Left renal pelvis (tissue), 4 donors: ENCODE results near the gene ODF2. TPM values are rescaled to one million over a fixed set of nuclear protein-coding genes. Genes with fewer than 3 reads are reported as not detected.
"Not testable (repeated sequence)": the region's sequence is repeated elsewhere in the genome, so short reads cannot be mapped to it uniquely, and the experiment has no call there.

ENCODE experiments used
- DNase-seq, 4 donors: peaks; one replicate each; pipeline ENCODE4 v3.0.0-alpha.2; 2013; ENCODE audit warnings: low read depth in 4 of 4, low spot score in 3 of 4
- polyA plus RNA-seq, 4 donors: library from polyadenylated mRNA; unstranded; fragments of 120-200 nt; gene quantifications; one replicate each; pipeline ENCODE4 v1.2.1, GENCODE V29; 2013; ENCODE audit not compliant: insufficient read length in 4 of 4

ODF2 gene
- 10 to 100 TPM; 29.8 to 51.4 (median 45.3) TPM for polyA plus RNA-seq

GRCh38 chr9:128455849-128456612 lies at the start of gene ODF2:
Gene ODF2 (plus strand): TSS chr9:128456006. CDS start chr9:128456092, 86 bp downstream.
- DNase-seq, result peak; percentile 86 to 95 (median 92)

GRCh38 chr9:128406848-128407391 lies 48.9 kb upstream of the ODF2 start:
- DNase-seq, result no peak

DNA sequence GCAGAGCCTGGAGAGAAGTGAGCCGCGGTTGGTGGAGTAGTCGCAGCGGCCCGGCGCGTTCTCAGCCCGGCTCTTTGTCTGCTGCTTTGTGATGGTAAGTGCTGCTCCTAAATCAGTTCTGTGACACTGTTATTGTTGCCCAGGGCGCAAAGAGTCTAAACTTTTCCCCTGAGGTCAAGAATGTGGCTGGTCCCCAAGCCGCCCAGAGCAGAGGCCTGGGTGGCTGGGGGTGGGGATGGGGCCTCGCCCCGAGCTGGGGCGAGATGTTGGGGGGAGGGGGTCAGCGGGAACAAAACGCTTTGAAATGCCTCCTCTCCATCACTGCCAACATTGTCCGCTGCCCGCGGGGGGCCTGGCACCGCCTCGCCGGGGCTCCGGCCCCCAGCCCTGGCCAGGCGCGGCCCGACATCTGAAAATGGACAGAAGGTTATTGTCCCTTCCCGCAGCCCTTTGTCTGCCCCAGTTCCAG lies 46.8 kb upstream of the ODF2 start:
- DNase-seq, result no peak

DNA sequence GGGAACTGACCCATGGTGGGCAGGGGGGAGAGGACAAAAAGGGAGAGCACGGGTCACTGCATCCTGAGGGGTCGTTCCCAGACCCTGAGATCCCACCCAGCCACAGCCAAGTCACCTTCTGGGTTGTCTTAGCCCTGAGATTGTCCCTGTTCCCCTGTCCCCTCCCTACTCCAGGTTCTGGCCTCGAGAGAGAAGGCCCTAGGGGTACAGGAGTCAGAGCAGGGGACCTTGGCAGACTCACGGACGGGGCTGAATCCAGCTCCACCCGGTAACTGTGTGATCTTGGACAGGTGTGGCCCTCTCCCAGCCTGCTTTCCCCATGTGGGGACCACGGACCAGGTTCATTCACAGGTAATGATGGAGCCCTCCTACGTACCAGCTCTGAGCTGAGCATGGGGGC lies 46.4 kb upstream of the ODF2 start:
- no peak for DNase-seq

- no peak for DNase-seq
Measured at GRCh38 chr9:128409978-128410377, 45.8 kb upstream of the ODF2 start.

- DNase-seq, result no peak
Measured at GRCh38 chr9:128411364-128412119, 44.3 kb upstream of the ODF2 start.

GRCh38 chr9:128412120-128412790 lies 43.6 kb upstream of the ODF2 start:
- DNase-seq, result no peak

DNA sequence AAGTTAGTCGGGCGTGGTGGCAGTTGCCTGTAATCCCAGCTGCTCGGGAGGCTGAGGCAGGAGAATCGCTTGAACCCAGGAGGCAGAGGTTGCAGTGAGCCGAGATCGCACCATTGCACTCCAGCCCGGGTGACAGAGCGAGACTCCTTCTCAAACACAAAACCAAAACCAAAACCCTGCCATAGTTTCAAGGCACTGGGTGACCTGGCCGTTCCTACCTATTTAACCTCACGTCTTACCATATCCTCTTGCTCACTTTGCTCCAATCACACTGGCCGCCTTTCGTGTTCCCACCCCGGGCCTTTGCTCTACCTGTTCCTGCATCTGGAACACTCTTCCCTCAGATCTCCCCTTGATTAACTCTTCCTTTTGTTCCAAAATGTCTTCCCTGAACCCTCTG lies 42.1 kb upstream of the ODF2 start:
- not testable (repeated sequence) for DNase-seq

DNA sequence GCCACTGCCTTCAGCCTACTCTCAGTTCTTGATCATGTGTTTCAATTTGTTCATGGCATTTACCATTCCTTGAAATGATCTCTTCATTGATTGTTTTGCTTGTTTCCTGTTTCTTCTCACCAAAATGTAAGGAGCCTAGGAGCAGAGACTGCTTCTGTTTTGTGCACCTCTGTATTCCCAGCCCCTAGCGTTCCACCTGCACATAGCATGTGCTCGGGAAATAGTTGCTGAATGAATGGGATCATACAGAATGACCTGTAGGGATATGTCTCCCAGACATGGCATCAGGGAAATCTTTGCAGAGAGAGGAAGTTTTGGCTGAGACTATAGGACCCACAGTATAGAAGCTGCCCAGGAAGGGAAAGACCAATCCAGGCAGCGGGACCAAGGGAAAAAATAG lies 41.3 kb upstream of the ODF2 start:
- DNase-seq, result no peak

DNA sequence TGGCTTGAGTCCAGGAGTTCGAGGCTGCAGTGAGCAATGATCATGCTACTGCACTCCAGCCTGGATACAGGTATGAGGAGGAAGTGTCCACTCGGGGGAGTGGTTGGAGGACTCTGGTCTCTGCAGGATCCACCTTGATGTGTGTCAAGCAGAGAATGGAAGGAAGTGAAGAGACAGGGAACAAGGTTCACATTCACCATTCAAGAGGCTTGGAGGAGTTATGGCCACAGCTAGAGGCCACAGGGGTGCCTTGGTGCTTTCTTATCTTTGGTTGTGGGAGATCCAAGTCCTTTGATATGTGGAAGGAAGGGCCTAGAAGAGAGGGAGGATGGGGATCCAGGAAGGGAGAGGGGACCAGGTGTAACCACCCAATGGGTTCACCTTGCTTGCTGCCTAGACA lies 40.5 kb upstream of the ODF2 start:
- DNase-seq, result no peak

- no peak for DNase-seq
Measured at GRCh38 chr9:128416014-128416413, 39.8 kb upstream of the ODF2 start.

DNA sequence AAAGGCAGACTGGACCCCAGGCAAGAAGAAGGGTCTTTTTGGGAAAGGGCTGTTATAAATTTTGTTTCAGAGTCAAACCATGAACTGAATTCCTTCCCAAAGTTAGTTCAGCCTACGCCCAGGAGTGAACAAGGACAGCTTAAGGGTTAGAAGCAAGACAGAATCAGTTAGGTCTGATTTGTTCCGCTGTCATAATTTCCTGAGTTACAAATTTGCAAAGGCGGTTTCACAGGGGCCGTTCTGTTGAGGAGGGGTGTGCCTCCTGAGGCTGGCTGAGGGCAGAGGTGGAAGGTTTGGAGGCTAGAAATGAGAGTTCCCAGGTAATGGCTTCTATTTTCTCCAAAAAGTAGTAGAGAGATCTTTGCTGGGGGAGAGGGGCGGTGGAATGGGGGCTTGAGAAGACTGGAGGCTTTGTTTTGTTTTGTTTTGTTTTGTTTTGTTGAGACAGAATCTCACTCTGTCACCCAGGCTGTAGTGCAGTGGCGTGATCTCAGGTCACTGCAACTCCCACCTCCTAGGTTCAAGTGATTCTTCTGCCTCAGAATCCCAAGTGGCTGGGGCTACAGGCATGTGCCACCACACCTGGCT lies 39.3 kb upstream of the ODF2 start:
- no peak for DNase-seq

DNA sequence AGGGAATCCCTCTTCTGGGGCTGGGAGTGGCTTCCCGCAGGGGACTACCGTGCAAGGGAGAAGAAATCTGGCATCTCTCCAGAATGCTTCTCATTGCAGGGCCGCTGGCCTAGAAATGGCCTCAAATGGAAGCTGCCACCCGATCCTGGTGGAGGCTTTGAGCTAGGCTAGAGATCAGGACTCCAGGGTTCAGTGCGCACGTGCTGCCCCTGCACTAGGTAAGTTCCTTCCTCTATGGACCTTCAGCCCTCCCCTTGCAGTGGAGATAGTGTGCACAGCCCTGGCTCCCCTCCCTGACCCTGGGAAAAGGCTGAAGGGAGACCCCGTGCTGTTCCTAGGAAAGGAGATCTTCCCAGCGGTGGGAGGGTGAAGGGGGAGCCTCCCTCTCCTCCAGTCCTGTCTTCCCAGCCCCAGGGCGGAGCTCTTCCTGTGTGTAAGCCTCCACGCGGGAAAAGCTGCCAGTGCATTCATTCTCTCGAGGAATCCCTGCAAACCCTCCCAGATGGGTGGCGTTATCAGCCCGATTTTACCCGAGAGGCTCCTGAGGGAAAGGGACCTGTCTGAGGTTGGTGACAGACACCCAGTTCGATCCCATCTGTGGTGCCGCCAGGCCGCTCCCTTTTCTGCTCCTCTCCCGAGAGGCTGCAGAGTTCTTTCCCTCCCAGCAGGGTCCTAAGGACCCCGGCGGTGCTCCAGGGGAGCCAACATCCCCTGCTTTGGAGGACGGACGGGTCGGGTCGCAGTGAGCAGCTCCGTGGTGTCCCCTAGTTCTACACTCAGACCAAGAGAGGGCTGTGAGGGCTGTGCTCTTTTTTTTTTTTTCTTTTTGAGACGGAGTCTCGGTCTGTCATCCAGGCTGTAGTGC lies 36.5 kb upstream of the ODF2 start:
- no peak for DNase-seq

GRCh38 chr9:128420060-128420650 lies 35.7 kb upstream of the ODF2 start:
- DNase-seq, result peak in 2 of 4 donors; percentile 59 to 62

DNA sequence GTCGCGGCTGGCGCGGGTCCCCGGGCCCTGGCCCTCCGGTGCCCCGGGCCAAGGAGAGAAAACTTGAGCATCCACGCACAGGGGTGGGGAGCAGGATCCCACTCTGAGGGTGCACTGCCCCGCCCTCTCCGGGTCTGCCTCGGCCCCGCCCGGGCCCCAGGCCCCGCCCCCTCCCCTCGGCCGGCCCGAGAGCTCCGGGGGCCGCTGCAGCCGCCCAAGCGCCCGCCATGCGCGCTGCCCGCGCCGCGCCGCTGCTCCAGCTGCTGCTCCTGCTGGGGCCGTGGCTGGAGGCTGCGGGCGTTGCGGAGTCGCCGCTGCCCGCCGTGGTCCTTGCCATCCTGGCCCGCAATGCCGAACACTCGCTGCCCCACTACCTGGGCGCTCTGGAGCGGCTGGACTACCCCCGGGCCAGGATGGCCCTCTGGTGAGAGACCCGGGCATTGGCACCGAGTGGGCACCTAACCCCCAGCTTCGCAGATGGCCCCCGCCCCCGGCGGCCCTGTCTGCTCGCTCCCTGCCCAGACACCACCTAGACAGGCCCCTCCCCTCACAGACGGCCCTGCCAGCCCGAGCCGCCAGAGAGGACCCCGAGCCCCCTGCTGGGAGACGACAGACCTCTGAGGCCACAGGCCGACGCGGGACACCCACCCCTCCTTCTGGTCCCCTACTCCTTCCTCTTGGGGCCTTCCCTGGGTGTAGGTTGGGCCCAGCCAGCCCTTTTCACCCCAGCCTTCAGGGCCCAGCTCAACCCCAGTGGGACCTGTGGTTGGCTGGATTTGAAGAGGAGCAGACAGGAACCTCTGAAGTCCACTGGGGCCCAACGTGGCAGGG lies 34.9 kb upstream of the ODF2 start, which contains the start of gene CERCAM:
Gene CERCAM (plus strand): TSS at position 207 of the 831 bp plus-strand sequence. CDS start 21 bp downstream, at position 228.
- DNase-seq, result no peak

- no peak for DNase-seq
Measured at GRCh38 chr9:128421482-128421996, 34.3 kb upstream of the ODF2 start.

DNA sequence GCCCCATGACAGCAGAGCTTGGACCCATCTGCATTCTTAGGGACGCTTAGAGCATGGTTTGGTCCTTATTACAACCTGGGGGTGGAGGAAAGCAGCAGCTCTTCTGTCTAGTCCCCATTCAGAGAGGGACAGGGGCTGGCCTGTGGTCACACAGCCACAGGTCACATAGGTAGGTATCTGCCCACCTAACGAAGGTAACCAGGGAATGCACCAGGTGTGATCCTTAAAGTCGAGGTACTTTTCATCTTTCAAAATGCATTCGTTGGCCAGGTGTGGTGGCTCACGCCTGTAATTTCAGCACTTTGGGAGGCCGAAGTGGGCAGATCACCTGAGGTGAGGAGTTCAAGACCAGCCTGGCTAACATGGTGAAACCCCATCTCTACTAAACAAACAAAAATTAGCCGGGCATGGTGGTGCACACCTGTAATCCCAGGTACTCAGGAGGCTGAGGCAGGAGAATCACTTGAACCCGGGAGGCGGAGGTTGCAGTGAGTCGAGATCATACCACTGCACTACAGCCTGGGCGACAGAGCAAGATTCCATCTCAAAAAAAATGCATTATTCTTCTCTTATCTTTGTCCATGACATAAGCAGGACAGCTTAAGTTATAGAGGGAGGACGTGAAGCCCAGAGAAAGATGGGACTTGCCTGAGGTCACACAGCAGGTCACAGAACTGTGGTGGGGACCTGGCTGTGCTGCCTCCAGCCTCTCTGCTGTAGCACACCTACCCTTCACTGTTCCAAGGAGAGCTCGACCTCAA lies 33.6 kb upstream of the ODF2 start:
- DNase-seq, result not testable (repeated sequence)
